Neuron (in vitro differentiated cells): ENCODE measurements around the gene REPS2.

Source experiments
- H2AFZ ChIP-seq: one replicate; pipeline ENCODE4 v1.6.1; 2013; ENCODE audit warnings: low read depth, mild to moderate bottlenecking, inconsistent platforms, low read length, moderate library complexity
- H3K27me3 ChIP-seq: one replicate; pipeline ENCODE4 v1.6.1; 2013; ENCODE audit warnings: low read length; ENCODE audit not compliant: insufficient read depth
- H3K36me3 ChIP-seq: one replicate; pipeline ENCODE4 v1.6.1; 2013; ENCODE audit warnings: low read length; ENCODE audit not compliant: insufficient read depth
- H3K4me1 ChIP-seq: one replicate; pipeline ENCODE4 v1.6.1; 2013; ENCODE audit warnings: low read length; ENCODE audit not compliant: insufficient read depth
- H3K4me3 ChIP-seq: 2 replicates; pipeline ENCODE4 v1.5.1; 2013; ENCODE audit warnings: mild to moderate bottlenecking, low read length, moderate library complexity
- H3K9me3 ChIP-seq: one replicate; pipeline ENCODE4 v1.6.1; 2013; ENCODE audit warnings: low read length

REPS2 gene

DNA sequence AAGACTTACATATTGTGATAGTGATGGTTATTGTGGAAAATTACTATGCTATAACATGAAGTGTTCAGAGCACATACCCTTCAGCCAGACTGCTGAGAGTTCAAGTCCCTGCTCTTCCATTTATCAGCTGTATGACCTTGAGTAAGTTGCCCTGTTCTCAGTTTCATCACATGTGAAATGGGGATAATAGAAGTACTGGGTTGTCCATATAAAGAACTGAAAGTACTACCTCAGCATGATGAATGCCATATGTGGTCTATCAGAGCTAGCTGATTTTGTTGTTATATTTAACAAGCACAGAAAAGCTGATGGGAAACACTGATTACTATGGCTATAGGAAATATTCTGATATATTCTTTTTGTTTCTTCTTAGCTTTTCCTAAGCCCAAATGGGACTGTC is 115.6 kb downstream of the REPS2 start:
- no peaks in the 10 kb centered on the region for H3K36me3 ChIP-seq
- no peak overlapping the region for H2AFZ ChIP-seq
- no peak overlapping the region for H3K4me3 ChIP-seq
- peaks cover 4% of the 10 kb centered on the region for H3K27me3 ChIP-seq
- no peaks in the 10 kb centered on the region for H3K4me1 ChIP-seq
- H3K9me3 ChIP-seq = no peaks in the 10 kb centered on the region

DNA sequence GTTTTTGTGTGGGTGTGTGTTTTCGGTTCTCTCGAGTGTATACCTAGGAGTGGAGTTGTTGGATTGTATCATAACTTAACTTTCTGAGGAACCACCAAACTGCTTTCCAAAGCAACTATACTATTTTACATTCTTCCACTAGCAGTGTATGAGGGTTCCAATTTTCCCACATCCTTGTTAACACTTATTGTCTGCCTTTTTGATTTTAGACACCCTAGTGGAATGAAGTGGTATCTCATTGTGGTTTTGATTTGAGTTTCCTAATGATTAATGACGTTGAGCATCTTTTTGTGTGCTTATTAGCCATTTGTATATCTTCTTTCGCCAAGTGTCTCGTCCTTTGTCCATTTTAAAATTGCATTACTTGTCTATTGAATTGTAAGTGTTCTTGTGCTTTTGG is 118.6 kb downstream of the REPS2 start:
- H3K4me1 ChIP-seq = no peaks in the 10 kb centered on the region
- H2AFZ ChIP-seq = no peak overlapping the region
- no peaks in the 10 kb centered on the region for H3K9me3 ChIP-seq
- H3K4me3 ChIP-seq = no peak overlapping the region
- peaks cover 9% of the 10 kb centered on the region for H3K27me3 ChIP-seq
- H3K36me3 ChIP-seq = no peaks in the 10 kb centered on the region

DNA sequence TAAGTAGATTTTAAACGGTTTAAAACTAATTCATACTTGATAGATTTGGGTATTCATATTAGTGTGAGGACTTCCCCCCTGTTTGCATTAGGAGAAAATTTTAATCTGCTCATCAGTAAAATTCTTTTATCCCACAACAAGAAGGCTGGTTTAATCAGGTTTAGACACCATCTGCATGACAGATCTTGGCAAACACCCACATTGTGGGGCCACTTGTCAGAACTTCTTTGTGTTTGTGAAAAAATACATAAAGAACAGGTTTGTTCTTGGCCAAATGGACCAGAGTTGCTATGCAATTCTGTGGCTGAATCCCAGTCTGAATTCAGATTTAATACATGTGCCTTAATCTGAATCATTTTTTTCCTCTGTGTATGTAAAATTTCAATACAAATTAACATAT is 121.1 kb downstream of the REPS2 start:
- no peaks in the 10 kb centered on the region for H3K9me3 ChIP-seq
- H3K36me3 ChIP-seq = no peaks in the 10 kb centered on the region
- no peaks in the 10 kb centered on the region for H3K4me1 ChIP-seq
- H3K4me3 ChIP-seq = no peak overlapping the region
- H3K27me3 ChIP-seq = peaks cover 30% of the 10 kb centered on the region
- H2AFZ ChIP-seq = no peak overlapping the region

DNA sequence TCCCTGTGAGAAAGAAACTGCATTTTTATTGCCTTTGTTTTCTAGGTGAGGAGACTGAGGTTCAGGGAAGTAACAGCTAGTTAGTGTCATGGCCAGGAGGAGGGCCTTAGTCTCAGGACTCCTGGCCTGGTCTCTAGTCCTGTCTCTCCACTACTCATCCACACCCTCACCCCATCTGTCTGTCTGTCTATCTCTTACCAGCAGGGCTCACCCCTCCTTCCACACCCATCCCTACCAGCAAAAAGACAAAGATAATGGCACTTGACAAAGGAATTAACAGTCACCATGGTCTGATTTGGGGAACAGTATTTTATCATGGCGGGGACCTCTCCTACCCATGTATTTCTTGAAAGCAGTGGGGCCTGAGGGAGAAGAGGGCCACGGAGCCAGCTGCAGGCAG is 125.8 kb downstream of the REPS2 start:
- Histone ChIP-seq H2AFZ (no peak overlapping the region), H3K4me1 (no peaks in the 10 kb centered on the region), H3K9me3 (no peaks in the 10 kb centered on the region), H3K36me3 (no peaks in the 10 kb centered on the region), H3K4me3 (no peak overlapping the region), H3K27me3 (peaks cover 53% of the 10 kb centered on the region)

DNA sequence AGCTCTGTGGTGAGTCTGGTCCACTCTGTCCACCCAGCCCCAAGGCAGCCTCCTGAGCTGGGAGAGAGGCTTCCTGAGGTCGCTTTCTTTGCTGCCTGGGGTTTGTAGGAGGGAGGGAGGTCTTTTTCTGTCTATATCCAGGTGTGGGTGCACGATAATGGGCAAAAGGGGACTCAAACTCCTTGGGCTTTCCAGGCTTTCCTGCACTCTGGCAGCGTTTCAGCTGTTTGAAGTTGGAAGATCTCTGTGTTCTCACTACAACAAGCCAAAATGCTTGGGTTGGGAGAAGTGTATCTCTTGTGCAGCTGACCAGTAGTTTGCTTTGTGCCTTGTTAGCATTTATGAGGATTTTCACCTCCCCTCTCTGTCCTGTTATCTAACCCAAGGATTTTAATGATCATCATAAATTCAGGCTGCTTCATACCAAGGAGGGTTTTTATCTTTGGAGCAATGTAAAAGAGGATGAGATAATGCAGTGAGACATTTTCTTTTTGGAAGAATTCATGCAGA is 126.3 kb downstream of the REPS2 start:
- no peak overlapping the region for H3K4me3 ChIP-seq
- H2AFZ ChIP-seq = no peak overlapping the region
- no peaks in the 10 kb centered on the region for H3K36me3 ChIP-seq
- no peaks in the 10 kb centered on the region for H3K4me1 ChIP-seq
- peaks cover 53% of the 10 kb centered on the region for H3K27me3 ChIP-seq
- no peaks in the 10 kb centered on the region for H3K9me3 ChIP-seq

DNA sequence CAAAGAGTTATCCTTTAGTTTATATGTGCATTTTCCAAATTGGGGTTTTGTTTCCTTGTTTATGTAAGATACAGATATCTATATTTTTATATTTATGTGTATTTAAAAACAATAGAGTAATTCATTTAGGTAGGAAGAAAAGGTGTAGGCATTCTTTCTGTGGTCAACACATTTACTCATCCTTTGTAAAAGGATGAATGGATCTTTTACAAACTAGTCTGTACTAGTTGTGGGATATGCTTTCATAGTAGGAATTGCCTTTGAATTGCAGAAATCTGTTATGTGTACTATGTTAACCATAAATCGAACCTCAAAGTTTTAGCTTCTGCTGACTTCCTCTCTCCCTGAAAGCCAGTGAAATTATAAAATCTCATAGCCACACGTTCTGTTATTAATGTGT is 128.5 kb downstream of the REPS2 start:
- H3K4me3 ChIP-seq = no peak overlapping the region
- H3K9me3 ChIP-seq = no peaks in the 10 kb centered on the region
- peaks cover 61% of the 10 kb centered on the region for H3K27me3 ChIP-seq

DNA sequence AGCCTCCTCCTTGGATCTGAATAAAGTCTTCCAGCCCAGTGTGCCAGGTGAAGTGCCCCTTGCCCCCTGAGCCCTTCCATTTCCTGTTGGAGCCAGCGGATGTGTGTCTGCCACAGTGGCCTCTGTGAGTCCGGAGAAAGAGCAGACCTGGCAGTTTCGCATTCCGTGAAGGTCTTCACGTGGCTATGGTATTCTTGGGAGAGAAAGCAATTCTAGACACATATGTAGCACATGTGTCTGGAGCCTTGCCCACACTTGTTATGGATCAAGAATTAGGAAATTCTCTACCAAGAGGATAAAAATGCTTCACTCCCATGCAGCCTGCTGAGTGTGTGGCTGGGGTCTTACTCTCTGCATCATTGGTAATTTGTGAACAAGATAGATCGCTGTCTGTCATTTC is 130.9 kb downstream of the REPS2 start:
- H3K4me3 ChIP-seq = no peak overlapping the region

More for the DNA sequence above, 128.5 kb downstream of the REPS2 start:
- Histone ChIP-seq H3K36me3 (no peaks in the 10 kb centered on the region), H3K4me1 (no peaks in the 10 kb centered on the region), H2AFZ (no peak overlapping the region)

DNA sequence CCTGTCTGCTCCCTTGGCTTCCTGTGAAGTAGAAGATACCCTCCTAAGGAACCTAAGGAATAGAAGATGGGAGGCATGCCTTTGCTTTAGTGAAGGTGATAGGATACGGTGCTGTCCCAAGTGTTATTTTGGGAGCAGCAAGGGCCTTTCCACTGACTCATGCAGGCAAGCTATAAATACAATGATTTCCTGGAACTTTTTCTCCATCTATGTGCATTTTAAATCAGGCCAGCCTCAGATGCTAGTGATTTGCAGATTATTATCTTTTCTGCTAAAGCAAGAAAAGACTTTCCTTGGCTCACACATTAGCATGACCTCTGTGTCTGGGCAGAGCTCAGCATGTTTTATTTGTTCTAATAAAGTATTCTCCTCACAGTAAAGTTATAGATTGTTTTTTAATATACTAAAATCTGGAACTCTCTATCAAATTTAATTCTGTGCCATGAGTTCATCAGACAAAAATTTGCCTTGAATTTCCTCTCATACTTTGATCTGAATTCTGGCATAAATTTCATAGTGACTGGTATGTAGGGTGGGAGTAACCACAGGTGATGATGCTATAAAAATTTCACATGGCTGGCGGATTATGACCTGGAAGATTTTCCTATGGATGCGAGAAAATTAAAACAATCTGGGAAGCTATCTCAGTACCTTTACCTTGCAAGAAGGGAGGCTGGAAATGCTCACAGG is 131.7 kb downstream of the REPS2 start:
- Histone ChIP-seq H3K27me3 (peaks cover 42% of the 10 kb centered on the region), H2AFZ (no peak overlapping the region), H3K9me3 (no peaks in the 10 kb centered on the region), H3K36me3 (no peaks in the 10 kb centered on the region), H3K4me1 (peaks cover 5% of the 10 kb centered on the region), H3K4me3 (no peak overlapping the region)

More for the DNA sequence above, 130.9 kb downstream of the REPS2 start:
- Histone ChIP-seq H3K36me3 (no peaks in the 10 kb centered on the region), H3K27me3 (peaks cover 48% of the 10 kb centered on the region), H2AFZ (no peak overlapping the region), H3K9me3 (no peaks in the 10 kb centered on the region), H3K4me1 (peaks cover 5% of the 10 kb centered on the region)

DNA sequence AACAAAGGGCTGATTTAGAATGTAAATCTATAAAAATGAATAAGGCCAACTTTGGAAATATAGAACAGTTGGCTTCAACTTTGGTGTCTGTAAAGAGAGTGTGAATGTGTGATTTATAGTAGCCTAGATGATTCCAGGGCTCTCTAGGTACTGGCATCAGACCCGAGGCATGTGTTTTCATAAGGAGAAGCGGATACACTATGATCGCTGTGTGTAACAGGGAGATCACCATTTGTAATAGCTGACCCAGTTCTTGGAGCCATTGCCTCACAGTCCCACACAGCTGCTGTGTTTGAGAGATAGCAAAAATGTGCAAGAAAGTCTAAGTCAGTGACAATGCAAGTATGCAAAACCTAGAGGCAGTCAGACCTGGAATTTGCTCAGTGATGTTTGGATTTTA is 135.1 kb downstream of the REPS2 start:
- Histone ChIP-seq H3K27me3 (peaks cover 27% of the 10 kb centered on the region), H3K36me3 (no peaks in the 10 kb centered on the region), H2AFZ (no peak overlapping the region)

DNA sequence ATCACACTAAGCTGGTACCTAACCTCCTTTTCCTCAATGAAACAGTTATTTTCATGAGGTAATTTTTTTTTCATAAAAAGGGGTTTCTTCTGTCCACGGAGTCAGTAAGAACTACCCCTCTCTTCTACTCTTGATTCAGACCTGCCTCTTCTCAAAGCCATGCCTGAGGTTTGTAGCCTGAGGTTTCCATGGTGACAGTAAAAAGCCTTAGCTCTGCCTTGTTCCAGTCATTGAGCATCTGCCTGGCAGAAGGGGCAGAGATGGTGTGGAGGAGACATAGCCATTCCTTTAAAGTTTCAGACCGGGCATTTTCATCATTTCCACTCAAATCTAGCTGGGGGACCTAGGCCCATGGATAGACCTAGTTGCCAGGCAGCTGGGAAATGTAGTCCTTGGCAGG is 135.5 kb downstream of the REPS2 start:
- Histone ChIP-seq H3K36me3 (no peaks in the 10 kb centered on the region), H3K27me3 (peaks cover 24% of the 10 kb centered on the region), H3K9me3 (no peaks in the 10 kb centered on the region), H2AFZ (no peak overlapping the region), H3K4me1 (peaks cover 5% of the 10 kb centered on the region), H3K4me3 (no peak overlapping the region)

More for the DNA sequence above, 135.1 kb downstream of the REPS2 start:
- no peaks in the 10 kb centered on the region for H3K9me3 ChIP-seq
- peaks cover 5% of the 10 kb centered on the region for H3K4me1 ChIP-seq
- no peak overlapping the region for H3K4me3 ChIP-seq

DNA sequence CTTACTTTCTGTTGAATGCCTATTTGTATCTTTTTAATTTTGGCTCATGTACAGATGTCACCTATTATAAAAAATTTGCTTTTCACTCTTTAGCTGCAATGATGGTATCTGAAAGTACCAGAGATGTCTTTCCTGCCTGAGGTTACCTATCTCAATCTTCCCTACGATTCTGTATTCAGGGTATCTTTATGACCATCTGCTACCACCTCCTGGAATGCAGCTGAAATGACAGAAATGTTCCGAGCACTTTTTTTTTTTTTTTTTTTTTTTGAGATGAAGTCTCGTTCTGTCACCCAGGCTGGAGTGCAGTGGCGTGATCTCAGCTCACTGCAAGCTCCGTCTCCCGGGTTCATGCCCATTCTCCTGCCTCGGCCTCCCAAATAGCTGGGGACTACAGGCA is 136.4 kb downstream of the REPS2 start:
- Histone ChIP-seq H3K36me3 (no peaks in the 10 kb centered on the region), H3K4me3 (no peak overlapping the region), H3K4me1 (peaks cover 5% of the 10 kb centered on the region), H3K27me3 (peaks cover 24% of the 10 kb centered on the region), H3K9me3 (no peaks in the 10 kb centered on the region), H2AFZ (no peak overlapping the region)

DNA sequence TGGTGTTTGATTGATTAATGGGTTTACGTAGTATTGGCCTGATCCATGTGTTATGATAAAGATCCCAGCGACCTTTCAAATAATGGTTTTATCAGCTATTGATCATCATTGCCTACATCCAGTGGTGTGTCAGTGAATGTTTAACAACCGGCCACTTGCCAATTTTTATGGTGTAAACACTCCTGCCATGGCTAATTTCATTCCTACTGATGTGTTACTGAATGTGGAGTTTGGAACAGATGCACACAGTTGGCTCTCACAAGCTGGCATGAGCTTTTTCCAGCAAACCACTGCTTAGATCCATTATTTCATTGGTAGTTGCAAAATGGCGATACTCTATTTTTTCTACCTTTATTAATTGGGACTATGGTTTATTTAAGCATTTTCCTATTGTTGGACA is 139.9 kb downstream of the REPS2 start:
- Histone ChIP-seq H3K9me3 (no peaks in the 10 kb centered on the region), H3K4me1 (peaks cover 5% of the 10 kb centered on the region), H3K4me3 (no peak overlapping the region), H3K36me3 (no peaks in the 10 kb centered on the region), H2AFZ (no peak overlapping the region), H3K27me3 (peaks cover 10% of the 10 kb centered on the region)

DNA sequence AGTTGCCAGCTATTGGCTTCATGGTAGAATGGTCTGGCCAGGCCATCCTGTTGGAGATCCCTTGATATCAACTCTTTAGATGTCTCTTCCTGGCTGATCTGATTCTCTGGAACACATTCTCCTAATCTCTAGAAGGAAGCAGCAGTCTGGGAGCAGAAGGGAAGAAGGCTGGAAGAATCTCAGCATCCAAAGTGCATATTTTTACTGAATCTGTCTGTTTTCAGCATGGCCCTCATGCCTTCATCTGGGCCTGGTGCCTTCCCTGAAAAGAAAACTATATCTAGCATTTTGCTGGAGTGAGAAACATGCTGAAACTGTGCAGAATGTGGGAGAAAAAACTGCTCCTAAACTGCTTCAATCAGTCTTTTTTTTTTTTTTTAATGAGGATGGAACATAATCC is 148.7 kb downstream of the REPS2 start:
- Histone ChIP-seq H3K4me3 (no peak overlapping the region), H2AFZ (no peak overlapping the region), H3K9me3 (no peaks in the 10 kb centered on the region), H3K4me1 (no peaks in the 10 kb centered on the region), H3K36me3 (no peaks in the 10 kb centered on the region), H3K27me3 (peaks cover 5% of the 10 kb centered on the region)
